OCI-LY1 (cell line): ENCODE data around the gene RGS7.

ENCODE experiments used
- H2AFZ ChIP-seq: fragments of 200-600 bp; sonication (generic), shearing (Covaris generic); 2 replicates; pipeline ENCODE4 v1.6.0; 2014; ENCODE audit warnings: antibody characterized with exemption, mild to moderate bottlenecking, low read length
- H3F3A ChIP-seq: fragments of 200-600 bp; sonication (generic), shearing (Covaris generic); 2 replicates; pipeline ENCODE4 v1.6.0; 2014; ENCODE audit warnings: mild to moderate bottlenecking, antibody characterized with exemption, low read length, moderate library complexity; ENCODE audit not compliant: insufficient read depth
- H3K27ac ChIP-seq: fragments of 200-600 bp; sonication (generic); 2 replicates; pipeline ENCODE4 v1.5.1; 2014; ENCODE audit warnings: low read length, mixed run types, mild to moderate bottlenecking, low read depth; ENCODE audit not compliant: poor library complexity, severe bottlenecking
- H3K27me3 ChIP-seq: fragments of 200-600 bp; sonication (generic); 2 replicates; pipeline ENCODE4 v1.6.0; 2014; ENCODE audit warnings: antibody characterized with exemption, mild to moderate bottlenecking, low read length, moderate library complexity; ENCODE audit not compliant: insufficient read depth
- H3K36me3 ChIP-seq: fragments of 200-600 bp; sonication (generic); 2 replicates; pipeline ENCODE4 v1.6.1; 2014; ENCODE audit warnings: mild to moderate bottlenecking, antibody characterized with exemption, low read length, moderate library complexity, mixed read lengths; ENCODE audit not compliant: insufficient read depth
- H3K4me1 ChIP-seq: fragments of 200-600 bp; sonication (generic); 2 replicates; pipeline ENCODE4 v1.5.1; 2014; ENCODE audit warnings: mild to moderate bottlenecking, low read length, moderate library complexity; ENCODE audit not compliant: insufficient read depth, severe bottlenecking
- H3K4me2 ChIP-seq: fragments of 200-600 bp; sonication (generic), shearing (Covaris generic); 2 replicates; pipeline ENCODE4 v1.6.1; 2014; ENCODE audit warnings: low read length
- H3K4me3 ChIP-seq: fragments of 200-600 bp; sonication (generic); 2 replicates; pipeline ENCODE4 v1.5.1; 2014; ENCODE audit warnings: low read length, low read depth, mild to moderate bottlenecking, mixed read lengths; ENCODE audit not compliant: poor library complexity, severe bottlenecking
- H3K79me2 ChIP-seq: fragments of 200-600 bp; shearing (Covaris generic); 2 replicates; pipeline ENCODE4 v1.6.1; 2016; ENCODE audit warnings: mixed run types, low read length, mixed read lengths; ENCODE audit not compliant: insufficient read depth
- H3K9ac ChIP-seq: fragments of 200-600 bp; sonication (generic), shearing (Covaris generic); 2 replicates; pipeline ENCODE4 v1.6.1; 2014; ENCODE audit warnings: mild to moderate bottlenecking, low read length, mixed read lengths
- H3K9me2 ChIP-seq: fragments of 200-600 bp; sonication (generic), shearing (Covaris generic); 2 replicates; pipeline ENCODE4 v1.6.1; 2014; ENCODE audit warnings: low read depth, mild to moderate bottlenecking, low read length, mixed read lengths
- H3K9me3 ChIP-seq: fragments of 200-600 bp; shearing (Covaris generic); 2 replicates; pipeline ENCODE4 v1.6.1; 2014; ENCODE audit warnings: low read length, mixed read lengths
- H4K20me1 ChIP-seq: fragments of 200-600 bp; sonication (generic), shearing (Covaris generic); 2 replicates; pipeline ENCODE4 v1.6.0; 2016; ENCODE audit warnings: mild to moderate bottlenecking, low read length; ENCODE audit not compliant: insufficient read depth
- EZH2 ChIP-seq: fragments of 200-600 bp; sonication (generic), shearing (Covaris generic); IDR thresholded peaks from 2 replicates; pipeline ENCODE4 v1.8.0; 2017; ENCODE audit warnings: borderline replicate concordance, mixed run types, mild to moderate bottlenecking, antibody characterized with exemption, low read length, moderate library complexity, mixed read lengths
- TF ChIP-seq, protein P1 (sequence below): fragments of 200-600 bp; sonication (generic), shearing (Covaris generic); IDR thresholded peaks from 2 replicates; pipeline ENCODE4 v1.5.1; 2017; ENCODE audit warnings: mild to moderate bottlenecking, antibody characterized with exemption, low read length, moderate library complexity, mixed read lengths

RGS7 gene

DNA sequence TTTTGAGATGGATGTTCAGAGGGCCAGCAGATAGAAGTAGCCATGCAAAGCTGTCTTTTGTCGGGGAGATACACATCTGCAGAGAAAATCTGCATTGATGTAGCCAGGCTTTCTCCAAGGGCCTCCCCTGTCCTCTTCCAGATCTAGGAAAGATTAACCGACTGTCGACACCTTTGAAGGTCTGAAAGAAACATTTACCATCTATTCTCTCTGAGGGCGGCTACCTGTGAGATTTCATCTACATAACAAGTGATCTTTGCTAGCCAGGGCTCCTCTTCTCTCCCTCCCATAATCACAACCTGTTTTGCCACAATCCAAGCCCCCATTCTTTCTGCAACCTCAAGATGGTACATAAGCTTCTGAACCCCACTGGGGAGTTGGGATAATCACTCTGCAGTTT is 193.6 kb downstream of the RGS7 start:
- no peak overlapping the region for H3K27ac ChIP-seq
- no peaks in the 10 kb centered on the region for H3K9me3 ChIP-seq
- H4K20me1 ChIP-seq = no peaks in the 10 kb centered on the region
- no peaks in the 10 kb centered on the region for H3K36me3 ChIP-seq
- H3K27me3 ChIP-seq = no peaks in the 10 kb centered on the region
- no peak overlapping the region for H3K4me3 ChIP-seq
- no peak overlapping the region for H3K9ac ChIP-seq
- no peak overlapping the region for H2AFZ ChIP-seq
- no peaks in the 10 kb centered on the region for H3K9me2 ChIP-seq
- H3K4me1 ChIP-seq = no peaks in the 10 kb centered on the region
- no peaks in the 10 kb centered on the region for H3F3A ChIP-seq
- no peak overlapping the region for H3K4me2 ChIP-seq
- TF ChIP-seq, protein P1, sequence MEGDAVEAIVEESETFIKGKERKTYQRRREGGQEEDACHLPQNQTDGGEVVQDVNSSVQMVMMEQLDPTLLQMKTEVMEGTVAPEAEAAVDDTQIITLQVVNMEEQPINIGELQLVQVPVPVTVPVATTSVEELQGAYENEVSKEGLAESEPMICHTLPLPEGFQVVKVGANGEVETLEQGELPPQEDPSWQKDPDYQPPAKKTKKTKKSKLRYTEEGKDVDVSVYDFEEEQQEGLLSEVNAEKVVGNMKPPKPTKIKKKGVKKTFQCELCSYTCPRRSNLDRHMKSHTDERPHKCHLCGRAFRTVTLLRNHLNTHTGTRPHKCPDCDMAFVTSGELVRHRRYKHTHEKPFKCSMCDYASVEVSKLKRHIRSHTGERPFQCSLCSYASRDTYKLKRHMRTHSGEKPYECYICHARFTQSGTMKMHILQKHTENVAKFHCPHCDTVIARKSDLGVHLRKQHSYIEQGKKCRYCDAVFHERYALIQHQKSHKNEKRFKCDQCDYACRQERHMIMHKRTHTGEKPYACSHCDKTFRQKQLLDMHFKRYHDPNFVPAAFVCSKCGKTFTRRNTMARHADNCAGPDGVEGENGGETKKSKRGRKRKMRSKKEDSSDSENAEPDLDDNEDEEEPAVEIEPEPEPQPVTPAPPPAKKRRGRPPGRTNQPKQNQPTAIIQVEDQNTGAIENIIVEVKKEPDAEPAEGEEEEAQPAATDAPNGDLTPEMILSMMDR = no peak
- no peak for TF ChIP-seq EZH2
- H3K79me2 ChIP-seq = no peaks in the 10 kb centered on the region

DNA sequence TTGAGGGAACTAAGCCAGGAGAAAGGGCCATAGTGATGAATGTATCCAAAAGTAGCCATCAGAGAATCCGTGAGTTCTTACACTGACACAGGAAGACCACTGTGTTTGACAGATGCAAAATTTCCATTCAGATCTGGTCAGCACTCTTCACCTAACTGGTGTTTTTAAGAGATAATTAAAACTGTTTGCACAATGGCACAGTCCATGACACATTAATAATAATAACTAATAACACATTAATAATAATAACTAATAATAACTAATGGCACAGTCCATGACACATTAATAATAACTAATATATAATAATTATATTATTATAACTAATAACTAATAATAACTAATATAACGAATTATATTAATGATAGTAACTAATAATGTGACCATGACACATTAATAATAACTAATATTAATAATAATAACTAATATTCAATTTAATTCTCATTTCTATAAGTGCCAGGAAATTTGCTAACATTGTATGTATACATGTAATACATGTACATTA is 195.8 kb downstream of the RGS7 start:
- Histone ChIP-seq H3F3A (no peaks in the 10 kb centered on the region), H4K20me1 (no peaks in the 10 kb centered on the region), H3K9me2 (no peaks in the 10 kb centered on the region), H3K9me3 (no peaks in the 10 kb centered on the region), H3K27ac (no peak overlapping the region), H3K36me3 (no peaks in the 10 kb centered on the region), H2AFZ (no peak overlapping the region), H3K79me2 (no peaks in the 10 kb centered on the region), H3K4me2 (no peak overlapping the region), H3K27me3 (no peaks in the 10 kb centered on the region), H3K4me1 (no peaks in the 10 kb centered on the region), H3K4me3 (no peak overlapping the region), H3K9ac (no peak overlapping the region)
- TF ChIP-seq, protein P1 = no peak
- TF ChIP-seq EZH2 = no peak

- Histone ChIP-seq H3K27ac (no peak overlapping the region), H3K9me2 (no peaks in the 10 kb centered on the region), H3K9me3 (no peaks in the 10 kb centered on the region)
These were observed 199.6 kb downstream of the RGS7 start for GRCh38 chr1:241157435-241157834.

More at GRCh38 chr1:241157435-241157834, 199.6 kb downstream of the RGS7 start:
- no peak overlapping the region for H3K9ac ChIP-seq
- TF ChIP-seq, protein P1 = no peak
- no peak for TF ChIP-seq EZH2
- H3K27me3 ChIP-seq = no peaks in the 10 kb centered on the region
- H2AFZ ChIP-seq = no peak overlapping the region
- H3F3A ChIP-seq = no peaks in the 10 kb centered on the region
- no peaks in the 10 kb centered on the region for H4K20me1 ChIP-seq
- no peak overlapping the region for H3K4me3 ChIP-seq
- no peaks in the 10 kb centered on the region for H3K36me3 ChIP-seq
- H3K4me2 ChIP-seq = no peak overlapping the region
- H3K4me1 ChIP-seq = no peaks in the 10 kb centered on the region
- no peaks in the 10 kb centered on the region for H3K79me2 ChIP-seq
